ENCODE results near the gene INPP5A. TPM values are rescaled to one million over a fixed set of nuclear protein-coding genes. Genes with fewer than 3 reads are reported as not detected.

The INPP5A gene
- total RNA-seq, 1 experiment from 2014 or later: 25.5 TPM

DNA sequence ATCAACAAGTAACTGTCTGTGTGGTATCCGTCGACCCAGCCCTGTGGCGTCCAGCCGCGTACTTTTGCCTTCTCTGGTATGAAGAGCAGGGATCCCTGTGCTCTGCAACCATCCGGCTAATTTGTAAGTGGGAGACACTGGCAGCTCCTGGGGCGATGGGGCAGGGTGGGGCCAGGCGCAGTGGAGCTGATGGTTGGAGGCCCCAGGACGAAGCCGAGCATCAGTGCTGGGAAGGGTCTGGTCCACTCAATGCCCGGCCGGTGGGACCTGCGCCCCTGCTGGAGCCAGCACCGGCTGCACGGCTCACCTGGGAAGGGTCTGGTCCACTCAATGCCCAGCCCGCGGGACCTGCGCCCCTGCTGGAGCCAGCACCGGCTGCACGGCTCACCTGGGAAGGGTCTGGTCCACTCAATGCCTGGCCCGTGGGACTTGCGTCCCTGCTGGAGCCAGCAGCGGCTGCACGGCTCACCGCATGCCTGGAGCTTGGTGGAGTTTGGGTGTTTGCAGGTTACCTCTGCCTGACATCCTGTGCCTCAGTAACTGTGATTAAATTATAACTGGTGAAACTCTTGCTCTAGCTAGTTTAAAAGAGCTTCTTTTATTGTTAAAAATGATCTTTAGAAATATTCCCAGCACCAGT, 152.3 kb downstream of the INPP5A start:
- DNase-seq (ENCODE audit: low read depth): no peak

GRCh38 chr10:132690401-132690800, 152.8 kb downstream of the INPP5A start:
- DNase-seq (ENCODE audit: low read depth): no peak

GRCh38 chr10:132690821-132691610, 153.4 kb downstream of the INPP5A start:
- DNase-seq (ENCODE audit: low read depth): no peak

- DNase-seq (ENCODE audit: low read depth): no peak
These were observed 154.1 kb downstream of the INPP5A start for GRCh38 chr10:132691711-132692153.

DNA sequence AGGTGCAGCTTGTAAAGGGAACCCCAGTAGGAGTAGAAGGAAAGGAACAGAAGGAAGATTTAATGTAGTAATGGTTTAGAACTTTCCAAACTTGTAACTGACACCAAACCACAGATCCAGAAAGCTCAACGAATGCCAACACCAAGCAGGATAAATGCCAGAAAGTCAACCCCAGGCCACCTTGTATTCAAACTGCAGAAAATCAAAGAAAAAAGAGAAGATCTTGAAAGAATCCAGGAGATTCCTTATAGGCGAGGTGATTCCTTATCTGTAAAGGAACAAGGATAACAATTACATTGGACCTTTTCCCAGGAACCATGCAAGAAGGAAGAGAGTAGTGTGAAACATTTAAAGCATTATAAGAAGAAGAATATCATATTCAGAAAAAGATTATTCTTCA, 154.7 kb downstream of the INPP5A start:
- DNase-seq (ENCODE audit: low read depth): no peak

DNA sequence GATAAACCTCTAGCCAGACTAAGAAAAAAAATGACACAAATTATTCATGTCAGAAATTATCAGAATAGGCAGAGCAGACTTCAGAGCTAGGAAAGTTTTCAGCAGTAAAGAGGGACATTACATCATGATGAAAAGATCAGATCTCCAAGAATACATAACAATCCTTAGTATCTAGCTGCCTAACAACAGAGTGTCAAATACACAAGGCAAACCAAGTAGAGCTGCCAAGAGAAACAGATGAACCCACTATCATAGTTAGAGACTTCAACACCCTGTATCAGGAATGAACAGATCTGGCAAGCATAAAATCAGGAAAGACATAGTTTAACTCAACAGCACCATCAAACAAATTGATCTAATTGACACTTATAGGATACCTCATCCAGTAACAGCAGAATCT, 156.1 kb downstream of the INPP5A start:
- DNase-seq (ENCODE audit: low read depth): no peak

GRCh38 chr10:132696204-132696603, 158.6 kb downstream of the INPP5A start:
- DNase-seq (ENCODE audit: low read depth): no peak

- DNase-seq (ENCODE audit: low read depth): no peak
These were observed 159.4 kb downstream of the INPP5A start for GRCh38 chr10:132696728-132697577.

GRCh38 chr10:132697578-132698200, 160.1 kb downstream of the INPP5A start:
- no peak for DNase-seq (ENCODE audit: low read depth)

- no peak for DNase-seq (ENCODE audit: low read depth)
These were observed 160.7 kb downstream of the INPP5A start for GRCh38 chr10:132698211-132698751.

DNA sequence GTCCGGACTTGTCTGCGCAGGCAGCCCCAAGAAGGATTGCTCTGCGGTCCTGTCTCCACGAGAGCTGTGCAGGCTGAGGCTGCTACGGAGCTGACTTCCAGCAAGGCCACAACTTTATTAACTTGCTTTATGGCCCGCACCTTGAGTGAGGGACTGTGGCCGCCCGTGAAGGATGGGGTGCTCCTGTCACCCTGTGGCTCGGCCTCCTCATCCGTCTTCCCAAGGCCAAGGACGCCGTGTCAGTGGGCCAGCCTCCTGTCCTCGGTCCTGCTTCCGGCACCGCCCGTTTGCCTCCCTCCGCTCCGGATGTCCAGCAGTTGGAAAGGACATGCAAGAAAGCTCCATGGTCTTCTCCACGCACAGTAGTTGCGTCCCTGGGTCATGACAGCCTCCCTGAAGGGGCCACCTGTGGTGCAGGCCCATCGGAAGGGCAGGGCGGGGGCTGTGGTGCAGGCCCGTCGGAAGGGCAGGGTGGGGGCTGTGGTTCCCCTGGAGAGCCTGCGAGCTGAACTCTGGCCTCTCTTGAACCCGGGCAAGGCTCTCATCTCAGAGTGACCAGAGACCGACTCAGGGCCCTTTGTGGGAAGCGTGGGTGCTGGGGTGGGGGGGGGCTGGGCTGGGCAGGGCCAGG, 161.3 kb downstream of the INPP5A start:
- no peak for DNase-seq (ENCODE audit: low read depth)

DNA sequence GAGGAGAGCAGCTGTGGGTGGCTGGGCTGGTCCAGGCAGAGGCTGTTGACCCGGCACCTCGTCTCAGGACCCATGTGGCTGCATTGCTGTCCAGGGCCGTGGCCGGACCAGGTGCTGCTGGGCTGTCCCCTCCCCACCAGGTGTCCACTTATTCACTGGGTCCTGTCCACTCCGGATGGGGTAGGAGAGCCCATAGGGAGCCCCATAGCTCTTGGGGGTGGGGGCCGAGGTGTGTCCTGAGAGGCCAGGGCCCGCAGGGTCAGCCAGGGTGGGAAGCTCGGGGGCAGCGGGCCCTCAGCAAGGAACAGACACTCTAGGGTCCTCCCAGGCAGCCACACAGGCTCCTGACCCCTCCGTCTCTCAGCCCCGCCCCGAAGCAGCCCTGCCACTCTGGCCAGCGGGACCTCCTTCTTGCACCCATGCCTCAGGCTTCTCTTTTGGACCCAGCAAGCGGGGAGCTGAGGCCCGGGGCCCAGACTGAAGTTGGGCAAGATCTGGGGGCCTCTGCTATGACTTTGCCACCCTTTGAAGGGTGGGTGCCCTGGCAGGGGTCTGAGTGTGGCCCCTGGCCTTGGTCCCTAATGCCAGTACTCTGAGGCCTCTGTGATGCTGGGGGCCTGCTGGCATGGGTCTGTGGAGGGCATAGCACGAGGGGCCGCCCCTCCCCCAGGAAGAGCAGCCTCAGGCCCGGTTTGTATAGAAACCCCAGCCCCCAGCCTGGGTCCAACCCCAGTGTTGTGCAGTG, 162.0 kb downstream of the INPP5A start:
- DNase-seq (ENCODE audit: low read depth): no peak

GRCh38 chr10:132700156-132701098, 162.8 kb downstream of the INPP5A start:
- DNase-seq (ENCODE audit: low read depth): no peak

- no peak for DNase-seq (ENCODE audit: low read depth)
These were observed 163.7 kb downstream of the INPP5A start for GRCh38 chr10:132701099-132701845.

DNA sequence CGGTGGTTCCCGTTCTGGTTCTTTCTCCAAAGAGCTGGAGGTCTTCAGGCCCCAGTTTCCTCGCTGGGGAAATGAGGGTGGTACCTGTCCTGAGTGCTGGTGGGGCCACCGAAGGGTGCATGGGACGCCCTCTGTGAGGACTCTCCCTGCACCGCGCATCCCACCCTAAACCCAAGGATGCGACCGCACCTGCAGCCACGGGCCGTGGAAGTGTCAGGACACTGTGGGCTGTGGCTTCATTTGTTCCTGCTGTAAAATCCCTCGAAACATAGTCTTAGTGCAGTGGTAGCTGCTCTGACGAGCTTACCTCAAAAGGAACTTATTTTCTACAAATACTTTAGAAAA, 164.2 kb downstream of the INPP5A start:
- DNase-seq (ENCODE audit: low read depth): no peak

DNA sequence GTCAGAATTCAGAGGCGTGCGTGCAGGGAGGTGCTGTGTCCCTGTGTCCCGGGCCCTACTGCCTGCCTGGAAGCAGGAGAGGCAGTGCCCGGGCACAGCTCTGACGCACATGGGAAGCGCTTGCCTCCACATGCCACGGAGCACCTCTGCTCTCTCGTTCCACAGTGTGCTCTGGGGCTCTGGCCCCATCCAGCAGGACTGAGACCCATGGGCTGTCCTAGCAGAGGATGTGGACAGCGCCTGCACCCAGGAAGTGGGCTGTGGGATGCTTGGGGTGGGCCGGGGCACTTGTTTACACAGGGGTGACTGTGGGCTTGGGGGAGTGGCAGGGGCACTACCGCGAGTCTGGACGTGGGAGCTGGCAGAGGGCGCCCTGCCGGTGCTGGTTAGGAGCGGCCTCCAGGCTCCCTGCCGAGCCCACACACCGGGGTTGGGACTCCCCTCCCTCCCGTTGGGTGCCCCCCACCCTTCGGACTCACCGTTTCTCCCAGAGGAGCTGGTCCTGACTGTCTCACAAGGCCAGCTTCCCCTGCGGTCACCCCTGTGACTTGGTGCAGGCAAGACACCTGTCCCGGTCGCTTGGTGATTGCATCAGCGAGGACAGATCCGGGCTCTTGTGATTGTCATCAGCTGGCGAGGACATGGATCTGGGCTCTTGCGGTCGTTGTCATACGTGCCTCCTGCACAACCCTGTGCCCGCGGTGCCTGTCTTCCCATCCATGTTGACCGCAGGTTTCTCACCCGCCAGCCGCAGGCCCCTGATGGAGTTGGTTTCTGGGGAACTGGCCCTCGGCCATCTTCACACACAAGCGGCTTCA, 165.2 kb downstream of the INPP5A start:
- no peak for DNase-seq (ENCODE audit: low read depth)

DNA sequence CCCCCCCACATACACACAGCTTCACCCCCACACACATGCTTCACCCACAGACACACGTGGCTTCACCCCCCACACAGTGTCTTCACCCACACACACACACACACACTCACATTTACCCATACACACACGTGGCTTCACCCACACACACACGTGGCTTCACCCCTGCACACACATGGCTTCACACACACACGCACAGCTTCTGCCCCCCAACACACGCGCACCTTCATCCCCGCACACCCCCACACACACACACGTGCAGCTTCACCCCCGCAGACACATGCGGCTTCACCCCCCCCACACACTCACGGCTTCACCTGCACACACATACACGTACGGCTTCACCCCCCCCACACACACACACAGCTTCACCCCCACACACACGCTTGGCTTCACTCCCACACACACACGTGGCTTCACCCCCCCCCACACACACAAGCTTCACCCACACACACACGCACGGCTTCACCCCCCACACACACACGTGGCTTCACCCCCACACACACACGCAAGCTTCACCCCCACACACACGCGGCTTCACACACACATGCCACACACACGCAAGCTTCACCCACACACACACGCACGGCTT, 165.9 kb downstream of the INPP5A start:
- DNase-seq (ENCODE audit: low read depth): no peak
